Osteocyte (in vitro differentiated cells): ENCODE measurements around the gene SCAF1. TPM values are rescaled to one million over a fixed set of nuclear protein-coding genes. Genes with fewer than 3 reads are reported as not detected.
A peak's percentile ranks its signal among the peaks of the same experiment; 100 is the strongest.

ENCODE experiments used
- DNase-seq: peaks from one replicate; pipeline ENCODE4 v3.0.0; 2021; ENCODE audit warnings: mixed read lengths; ENCODE audit not compliant: unreplicated experiment; ENCODE audit errors: extremely low spot score
- H3K27ac Mint-ChIP-seq: one replicate; pipeline ENCODE4 v1.8.0; 2021; ENCODE audit warnings: mild to moderate bottlenecking, mixed read lengths; ENCODE audit not compliant: unreplicated experiment
- H3K27me3 Mint-ChIP-seq: one replicate; pipeline ENCODE4 v1.8.0; 2021; ENCODE audit warnings: mixed read lengths; ENCODE audit not compliant: unreplicated experiment
- H3K36me3 Mint-ChIP-seq: one replicate; pipeline ENCODE4 v1.8.0; 2021; ENCODE audit warnings: mixed read lengths; ENCODE audit not compliant: unreplicated experiment
- H3K4me1 Mint-ChIP-seq: one replicate; pipeline ENCODE4 v1.8.0; 2021; ENCODE audit warnings: mixed read lengths; ENCODE audit not compliant: unreplicated experiment
- H3K4me3 Mint-ChIP-seq: one replicate; pipeline ENCODE4 v1.8.0; 2021; ENCODE audit warnings: mild to moderate bottlenecking, moderate library complexity, mixed read lengths; ENCODE audit not compliant: unreplicated experiment
- H3K9me3 Mint-ChIP-seq: one replicate; pipeline ENCODE4 v1.8.0; 2021; ENCODE audit warnings: mixed read lengths; ENCODE audit not compliant: unreplicated experiment
- CTCF ChIP-seq: fragments of 200-600 bp; sonication (generic); IDR thresholded peaks from 2 replicates; pipeline ENCODE4 v1.5.0; 2021; ENCODE audit warnings: antibody characterized with exemption, mild to moderate bottlenecking, moderate library complexity
- total RNA-seq: library from RNA; stranded (reverse); gene quantifications from 2 replicates; pipeline ENCODE4 v1.2.1, GENCODE V29; 2021

Gene SCAF1
- total RNA-seq, 1 donor from 2014 or later: 81.9 TPM

- Mint-ChIP-seq H3K4me3 (peak within 1 kb of the TSS; percentile 95), H3K4me1 (peaks cover 69% of the 10 kb centered on the region), H3K27ac (peak within 1 kb of the TSS; percentile 100), H3K36me3 (peaks cover 2% of the 10 kb centered on the region), H3K9me3 (no peaks in the 10 kb centered on the region), H3K27me3 (no peaks in the 10 kb centered on the region)
- TF ChIP-seq CTCF: no peak
- DNase-seq: peak; percentile 100
These were observed 1.7 kb upstream of the SCAF1 start, which contains the start of gene RRAS for GRCh38 chr19:49640113-49640898. TSS of gene RRAS (minus strand) at chr19:49640143. CDS start at chr19:49640098, 45 bp downstream.

GRCh38 chr19:49642492-49643035 is 555 bp downstream of the SCAF1 start:
- H3K9me3 Mint-ChIP-seq: no peaks in the 10 kb centered on the region
- no peaks in the 10 kb centered on the region for H3K27me3 Mint-ChIP-seq

GRCh38 chr19:49643466-49643865 is 1.5 kb downstream of the SCAF1 start:
- Mint-ChIP-seq H3K9me3 (no peaks in the 10 kb centered on the region), H3K4me1 (peaks cover 46% of the 10 kb centered on the region), H3K4me3 (peak overlapping the region; percentile 95), H3K27me3 (no peaks in the 10 kb centered on the region), H3K27ac (peak overlapping the region; percentile 29), H3K36me3 (peaks cover 14% of the 10 kb centered on the region)
- no peak for TF ChIP-seq CTCF
- no peak for DNase-seq

More at GRCh38 chr19:49642492-49643035, 555 bp downstream of the SCAF1 start:
- Mint-ChIP-seq H3K27ac (peak overlapping the region; percentile 94), H3K4me3 (peak overlapping the region; percentile 95), H3K36me3 (peaks cover 14% of the 10 kb centered on the region), H3K4me1 (peaks cover 54% of the 10 kb centered on the region)
- TF ChIP-seq CTCF: no peak
- no peak for DNase-seq

- no peak for TF ChIP-seq CTCF
- Mint-ChIP-seq H3K27me3 (no peaks in the 10 kb centered on the region), H3K4me1 (peaks cover 32% of the 10 kb centered on the region), H3K36me3 (peaks cover 21% of the 10 kb centered on the region), H3K27ac (no peak overlapping the region), H3K4me3 (no peak overlapping the region), H3K9me3 (no peaks in the 10 kb centered on the region)
- no peak for DNase-seq
These were observed 3.6 kb downstream of the SCAF1 start for GRCh38 chr19:49645592-49645991.

- Mint-ChIP-seq H3K27ac (no peak overlapping the region), H3K4me1 (peaks cover 28% of the 10 kb centered on the region), H3K36me3 (peaks cover 21% of the 10 kb centered on the region), H3K9me3 (no peaks in the 10 kb centered on the region), H3K4me3 (no peak overlapping the region), H3K27me3 (no peaks in the 10 kb centered on the region)
- no peak for TF ChIP-seq CTCF
- DNase-seq: no peak
These were observed 4.0 kb downstream of the SCAF1 start for GRCh38 chr19:49645995-49646394.
